ENCODE measurements around the gene ZNF787. TPM values are rescaled to one million over a fixed set of nuclear protein-coding genes. Genes with fewer than 3 reads are reported as not detected.

The ZNF787 gene
- total RNA-seq, 1 donor from 2014 or later = 35.1 TPM

- no peak for DNase-seq (ENCODE audit: low spot score)
Observed at GRCh38 chr19:56088497-56089215, 32.4 kb downstream of the ZNF787 start.

- DNase-seq (ENCODE audit: low spot score) = no peak
Observed at GRCh38 chr19:56087647-56088496, 33.2 kb downstream of the ZNF787 start.

- no peak for DNase-seq (ENCODE audit: low spot score)
Observed at GRCh38 chr19:56086671-56087430, 34.2 kb downstream of the ZNF787 start.

DNA sequence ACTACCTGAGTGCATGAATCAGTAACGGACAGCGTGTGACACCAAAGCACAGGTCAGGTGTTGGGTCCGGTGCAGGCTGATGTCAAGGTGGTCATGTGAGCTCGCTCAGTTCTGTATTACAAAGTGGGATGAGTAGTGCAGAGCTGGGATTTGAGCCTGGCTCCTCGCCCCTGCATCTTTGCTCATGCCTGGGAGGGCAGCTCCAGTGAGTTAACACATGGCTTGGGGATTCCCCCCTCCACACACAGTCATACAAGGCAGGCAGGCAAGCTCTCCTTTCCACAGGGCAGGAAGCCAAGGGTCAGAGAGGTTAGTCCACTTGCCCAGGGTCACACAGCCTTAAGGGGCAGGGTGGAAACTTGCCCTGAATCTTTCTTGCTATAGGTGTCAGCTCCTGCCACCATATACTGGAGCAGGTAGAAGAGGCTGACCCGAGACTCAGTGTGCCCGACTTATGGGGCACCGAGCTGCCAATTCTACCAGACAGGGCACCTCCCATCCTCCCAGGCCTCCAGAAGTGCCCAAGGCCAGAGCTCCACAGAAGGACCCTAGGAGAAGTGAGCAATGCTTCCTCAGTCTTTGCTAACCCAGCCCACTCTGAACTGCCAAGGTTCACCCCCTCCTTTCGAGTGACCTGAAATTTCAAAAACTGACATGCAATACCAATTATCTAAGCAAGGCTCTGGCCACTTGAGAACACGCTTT is 35.4 kb downstream of the ZNF787 start:
- no peak for DNase-seq (ENCODE audit: low spot score)

DNA sequence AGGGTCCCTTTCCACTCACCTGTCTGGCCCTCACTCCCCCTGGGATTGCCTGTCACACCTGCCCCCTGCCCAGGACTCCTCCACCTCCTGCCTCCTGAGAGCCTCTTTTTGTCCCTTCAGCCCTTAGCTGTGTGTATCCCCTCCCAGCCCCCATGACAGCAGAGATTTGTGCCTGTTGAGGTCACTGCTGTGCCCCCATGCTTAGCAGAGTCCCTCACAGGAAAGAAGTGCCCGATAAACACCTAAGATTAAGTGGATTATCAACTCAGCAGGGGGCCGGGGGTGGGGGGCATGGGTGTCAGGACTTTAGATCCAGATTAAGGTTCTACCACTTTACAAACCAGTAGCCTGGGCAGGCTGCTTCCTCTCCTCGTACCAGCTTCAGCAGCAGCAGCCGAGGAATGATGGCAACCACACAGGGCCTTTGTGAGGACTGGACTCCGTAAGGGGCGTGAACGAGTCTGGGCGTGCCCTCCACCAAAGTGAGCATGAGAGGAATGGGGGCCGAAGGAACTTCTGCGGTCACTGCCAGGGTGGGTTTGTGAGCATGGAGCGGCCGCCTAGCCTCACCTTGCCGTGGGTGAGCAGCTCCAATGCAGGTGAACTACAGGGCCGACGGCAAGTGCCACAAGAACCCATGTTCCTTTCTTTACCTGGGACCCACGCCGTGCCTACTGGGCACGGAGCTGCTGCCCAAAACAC is 36.1 kb downstream of the ZNF787 start:
- DNase-seq (ENCODE audit: low spot score) = no peak

- no peak for DNase-seq (ENCODE audit: low spot score)
Observed at GRCh38 chr19:56083668-56084067, 37.4 kb downstream of the ZNF787 start.

DNA sequence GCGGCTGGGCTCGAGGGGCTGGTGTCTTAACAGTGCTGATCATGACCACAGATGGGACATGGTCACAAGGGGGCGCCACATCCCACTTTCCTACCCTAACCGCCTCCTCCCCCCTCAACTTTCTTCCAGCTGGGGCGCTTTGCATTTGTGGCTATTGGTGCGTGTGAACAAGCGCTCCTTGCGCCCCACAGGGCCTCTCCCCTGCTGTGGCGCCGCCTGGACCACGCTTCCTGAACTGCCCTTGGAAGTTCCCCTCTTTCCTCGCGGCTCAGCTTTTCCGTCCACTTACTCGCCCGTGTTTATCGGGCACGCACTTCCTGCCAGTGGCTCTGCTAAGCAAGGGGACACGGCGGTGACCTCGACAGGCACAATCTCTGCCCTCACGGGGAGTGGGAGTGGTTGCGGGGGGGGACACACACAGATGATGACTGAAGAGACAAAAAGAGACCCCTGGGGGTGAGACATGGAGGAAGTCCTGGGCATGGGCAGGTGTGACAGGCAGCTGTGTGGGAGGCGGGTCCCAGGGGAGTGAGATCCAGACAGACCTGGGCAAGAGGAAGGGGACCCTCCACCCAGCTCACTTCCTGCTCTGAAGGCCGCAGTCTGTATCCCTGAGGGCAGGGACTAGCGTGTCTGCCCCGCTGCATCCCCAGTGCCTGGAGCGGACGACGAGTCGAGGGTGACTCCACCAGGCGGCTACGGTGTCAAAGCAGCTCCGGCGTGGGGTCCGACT is 40.3 kb downstream of the ZNF787 start:
- peak; percentile 93 for DNase-seq (ENCODE audit: low spot score)

- no peak for DNase-seq (ENCODE audit: low spot score)
Observed at GRCh38 chr19:56079609-56080008, 41.5 kb downstream of the ZNF787 start.

GRCh38 chr19:56076498-56076897 is 44.6 kb downstream of the ZNF787 start:
- DNase-seq (ENCODE audit: low spot score) = no peak

DNA sequence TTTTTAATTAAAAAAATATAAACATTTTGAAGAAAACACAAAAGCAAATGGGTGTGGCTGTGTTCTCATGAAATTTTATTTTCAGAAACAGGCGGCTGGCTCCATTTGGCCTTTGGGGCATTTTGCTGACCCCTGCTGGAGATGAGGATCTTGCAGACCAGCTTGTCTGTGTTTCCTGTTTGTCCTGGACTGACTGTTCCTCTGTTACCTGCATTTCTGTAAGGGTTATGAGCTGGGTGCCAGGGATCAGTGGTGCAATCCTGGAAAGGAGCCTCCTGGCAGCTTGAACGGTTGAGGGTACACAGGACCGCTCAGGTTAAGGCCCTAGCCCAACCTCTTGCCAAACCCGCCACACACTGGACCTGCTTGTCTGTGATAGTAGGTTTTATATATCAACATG is 49.9 kb downstream of the ZNF787 start:
- DNase-seq (ENCODE audit: low spot score) = no peak

GRCh38 chr19:56069642-56070041 is 51.5 kb downstream of the ZNF787 start:
- no peak for DNase-seq (ENCODE audit: low spot score)

- peak; percentile 91 for DNase-seq (ENCODE audit: low spot score)
Observed at GRCh38 chr19:56066152-56067023, 54.7 kb downstream of the ZNF787 start.

GRCh38 chr19:56053596-56053995 is 67.5 kb downstream of the ZNF787 start:
- no peak for DNase-seq (ENCODE audit: low spot score)

Other genes with a start within 250 kb of the ZNF787 start
- not detected for gene NLRP13, start 189.0 kb downstream of the ZNF787 start, total RNA-seq
- not detected for gene NLRP8, start 173.5 kb downstream of the ZNF787 start, total RNA-seq
- gene NLRP5, start 134.5 kb downstream of the ZNF787 start, total RNA-seq = not detected
- gene ZNF444, start 20.0 kb upstream of the ZNF787 start, total RNA-seq = 17.3 TPM
- not detected for gene GALP, start 54.7 kb upstream of the ZNF787 start, total RNA-seq
- not detected for gene ZSCAN5B, start 76.5 kb upstream of the ZNF787 start, total RNA-seq
- not detected for gene ZSCAN5C, start 81.0 kb upstream of the ZNF787 start, total RNA-seq
- gene EDDM13, start 151.5 kb upstream of the ZNF787 start, total RNA-seq = not detected
- 12.9 TPM for gene ZSCAN5A, start 193.5 kb upstream of the ZNF787 start, total RNA-seq

Data from mesenteric fat pad (tissue), 1 donor.